Upper lobe of left lung (tissue), 4 donors: Measurements from ENCODE around the gene VPS8.

Experiments used
- POLR2A ChIP-seq, 4 donors: fragments of 450-650 bp; IDR thresholded peaks; one replicate each; pipeline ENCODE4 v1.5.1; 2016 to 2017; ENCODE audit warnings: antibody characterized with exemption in 4 of 4, mild to moderate bottlenecking in 2 of 4
- TF ChIP-seq, protein P1 (sequence below), 6 experiments: fragments of 450-650 bp in 4 of 6; fragments of 200-600 bp in 2 of 6; sonication (generic) in 2 of 6; IDR thresholded peaks; one replicate each; pipeline ENCODE4 v1.5.1; 2016 to 2019; ENCODE audit warnings: antibody characterized with exemption in 6 of 6

DNA sequence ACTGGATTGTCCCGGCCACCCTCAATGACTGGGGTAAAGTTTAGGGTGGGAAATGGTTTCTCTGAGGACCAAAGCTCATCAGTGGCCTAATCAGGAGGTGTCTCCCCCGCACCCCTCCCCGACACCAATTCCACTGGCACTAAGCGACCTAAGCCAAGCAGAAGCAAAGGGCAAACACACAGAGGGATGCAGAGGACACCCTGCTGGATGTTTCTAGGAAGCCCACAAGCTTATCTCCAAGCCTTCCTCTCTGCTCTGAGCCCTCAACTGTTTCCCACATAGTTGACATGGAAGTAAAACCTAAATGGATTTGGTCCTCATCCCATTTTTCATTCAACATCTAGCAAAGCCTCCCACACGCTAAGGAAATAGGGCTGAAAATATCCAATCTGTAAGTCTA is 272.4 kb downstream of the VPS8 start:
- TF ChIP-seq, protein P1, sequence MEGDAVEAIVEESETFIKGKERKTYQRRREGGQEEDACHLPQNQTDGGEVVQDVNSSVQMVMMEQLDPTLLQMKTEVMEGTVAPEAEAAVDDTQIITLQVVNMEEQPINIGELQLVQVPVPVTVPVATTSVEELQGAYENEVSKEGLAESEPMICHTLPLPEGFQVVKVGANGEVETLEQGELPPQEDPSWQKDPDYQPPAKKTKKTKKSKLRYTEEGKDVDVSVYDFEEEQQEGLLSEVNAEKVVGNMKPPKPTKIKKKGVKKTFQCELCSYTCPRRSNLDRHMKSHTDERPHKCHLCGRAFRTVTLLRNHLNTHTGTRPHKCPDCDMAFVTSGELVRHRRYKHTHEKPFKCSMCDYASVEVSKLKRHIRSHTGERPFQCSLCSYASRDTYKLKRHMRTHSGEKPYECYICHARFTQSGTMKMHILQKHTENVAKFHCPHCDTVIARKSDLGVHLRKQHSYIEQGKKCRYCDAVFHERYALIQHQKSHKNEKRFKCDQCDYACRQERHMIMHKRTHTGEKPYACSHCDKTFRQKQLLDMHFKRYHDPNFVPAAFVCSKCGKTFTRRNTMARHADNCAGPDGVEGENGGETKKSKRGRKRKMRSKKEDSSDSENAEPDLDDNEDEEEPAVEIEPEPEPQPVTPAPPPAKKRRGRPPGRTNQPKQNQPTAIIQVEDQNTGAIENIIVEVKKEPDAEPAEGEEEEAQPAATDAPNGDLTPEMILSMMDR (IDR thresholded peaks at IDR 0.05), result no peak
- TF ChIP-seq POLR2A (IDR thresholded peaks at IDR 0.05), result no peak
